ENCODE data around the gene TYROBP. TPM values are rescaled to one million over a fixed set of nuclear protein-coding genes. Genes with fewer than 3 reads are reported as not detected.
A peak's percentile ranks its signal among the peaks of the same experiment; 100 is the strongest.

TYROBP gene
- total and polyA plus RNA-seq, 7 donors, result 71.5 to 211 (median 125) TPM

- Histone ChIP-seq H3K4me3 (no peak overlapping the region), H3K9me3 (no peaks in the 10 kb centered on the region), H3K36me3 (no peaks in the 10 kb centered on the region), H3K4me1 (peaks cover 0 to 6% (median 2%) of the 10 kb centered on the region in 4 donors), H3K27ac (no peak overlapping the region), H3K27me3 (peaks cover 0 to 20% (median 3%) of the 10 kb centered on the region in 3 donors)
- intact Hi-C loops (cut with DNase I), result no loop called here
- 3% methylated on average over 28 of the region's 28 CpGs for WGBS, 2 donors
- TF ChIP-seq POLR2AphosphoS5 (IDR thresholded peaks at IDR 0.05) (peak in 1 of 4 donors; percentile 9), POLR2A (IDR thresholded peaks at IDR 0.05) (no peak), CTCF (IDR thresholded peaks at IDR 0.05) (no peak), EP300 (IDR thresholded peaks at IDR 0.05) (no peak)
- DNase-seq, result peak; percentile 86
These were observed 28.3 kb downstream of the TYROBP start for GRCh38 chr19:35879770-35880317.

GRCh38 chr19:35879068-35879467 is 29.0 kb downstream of the TYROBP start:
- intact Hi-C loops (cut with DNase I), result no loop called here
- DNase-seq, result no peak
- Histone ChIP-seq H3K4me3 (no peak overlapping the region), H3K36me3 (no peaks in the 10 kb centered on the region), H3K9me3 (no peaks in the 10 kb centered on the region), H3K4me1 (peaks cover 0 to 6% (median 2%) of the 10 kb centered on the region in 4 donors), H3K27me3 (peaks cover 0 to 20% (median 3%) of the 10 kb centered on the region in 3 donors), H3K27ac (no peak overlapping the region)
- 52 to 55% methylated on average over 23 of the region's 23 CpGs for WGBS, 2 donors
- TF ChIP-seq POLR2A (IDR thresholded peaks at IDR 0.05), result no peak
- TF ChIP-seq CTCF (IDR thresholded peaks at IDR 0.05), result no peak
- TF ChIP-seq POLR2AphosphoS5 (IDR thresholded peaks at IDR 0.05), result no peak
- TF ChIP-seq EP300 (IDR thresholded peaks at IDR 0.05), result no peak

- no peak for TF ChIP-seq CTCF (IDR thresholded peaks at IDR 0.05)
- no peak for TF ChIP-seq POLR2AphosphoS5 (IDR thresholded peaks at IDR 0.05)
- TF ChIP-seq POLR2A (IDR thresholded peaks at IDR 0.05), result no peak
- TF ChIP-seq EP300 (IDR thresholded peaks at IDR 0.05), result no peak
- DNase-seq, result no peak
- Histone ChIP-seq H3K4me3 (no peak overlapping the region), H3K27ac (no peak overlapping the region), H3K4me1 (peaks cover 0 to 14% (median 8%) of the 10 kb centered on the region in 4 donors), H3K27me3 (peaks cover 0 to 53% (median 26%) of the 10 kb centered on the region in 3 donors), H3K9me3 (no peaks in the 10 kb centered on the region), H3K36me3 (no peaks in the 10 kb centered on the region)
- intact Hi-C loops (cut with DNase I), result no loop called here
- WGBS, 2 donors, result 93% methylated on average over 32 of the region's 32 CpGs
These were observed 33.6 kb downstream of the TYROBP start for GRCh38 chr19:35874392-35874930.

GRCh38 chr19:35872180-35872579 is 35.9 kb downstream of the TYROBP start:
- Histone ChIP-seq H3K27me3 (peaks cover 0 to 49% (median 28%) of the 10 kb centered on the region in 3 donors), H3K4me3 (no peak overlapping the region), H3K27ac (no peak overlapping the region), H3K9me3 (no peaks in the 10 kb centered on the region), H3K36me3 (no peaks in the 10 kb centered on the region), H3K4me1 (peaks cover 0 to 28% (median 22%) of the 10 kb centered on the region in 4 donors)
- TF ChIP-seq POLR2A (IDR thresholded peaks at IDR 0.05) (no peak), CTCF (IDR thresholded peaks at IDR 0.05) (no peak), POLR2AphosphoS5 (IDR thresholded peaks at IDR 0.05) (no peak), EP300 (IDR thresholded peaks at IDR 0.05) (no peak)
- intact Hi-C loops (cut with DNase I), result no loop called here
- WGBS, 2 donors, result 77% methylated on average over 5 of the region's 5 CpGs
- DNase-seq, result no peak
